Measurements from ENCODE around the gene QPCTL.

Gene QPCTL

DNA sequence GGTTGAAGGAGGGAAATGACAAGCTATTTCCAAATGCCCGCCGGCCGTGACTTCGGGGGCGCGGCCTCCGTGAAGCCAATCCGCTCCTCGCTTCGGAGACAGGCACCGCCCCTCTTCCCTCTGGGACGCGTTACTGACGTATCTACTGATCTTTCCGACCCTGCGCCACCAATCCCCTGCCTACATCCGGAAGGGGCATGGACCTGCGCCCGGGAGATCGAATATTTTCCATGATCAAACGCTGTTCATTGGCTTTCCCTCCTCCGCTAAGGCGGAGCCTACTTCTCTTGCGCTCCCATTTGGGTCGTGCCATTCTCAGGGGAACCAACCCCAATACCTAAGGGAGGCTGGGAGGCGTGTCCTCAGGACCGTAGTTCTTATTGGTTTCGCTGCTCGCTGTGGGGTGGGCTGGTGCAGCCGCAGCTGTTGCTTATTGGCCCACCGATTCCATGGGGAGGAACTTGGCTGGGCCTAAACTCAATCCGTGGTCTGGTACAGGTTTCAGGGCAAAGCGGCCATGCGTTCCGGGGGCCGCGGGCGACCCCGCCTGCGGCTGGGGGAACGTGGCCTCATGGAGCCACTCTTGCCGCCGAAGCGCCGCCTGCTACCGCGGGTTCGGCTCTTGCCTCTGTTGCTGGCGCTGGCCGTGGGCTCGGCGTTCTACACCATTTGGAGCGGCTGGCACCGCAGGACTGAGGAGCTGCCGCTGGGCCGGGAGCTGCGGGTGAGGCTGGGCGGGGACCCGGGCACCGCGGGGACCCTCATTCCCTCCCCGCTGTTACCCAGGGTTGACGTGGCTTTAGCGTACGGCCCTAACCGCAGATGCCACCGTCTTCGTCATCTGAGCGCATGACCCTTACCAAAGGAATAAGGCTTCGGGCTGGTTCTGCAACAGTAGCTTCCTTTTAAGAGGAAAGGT lies at the start of gene QPCTL:
Gene QPCTL, plus strand, starts transcription at position 480 of the 919 bp plus-strand sequence. Its CDS starts 38 bp downstream, at position 518.
- in situ Hi-C loops (cut with MboI; ENCODE audit: low sequenced_read_pairs), result no loop called here

DNA sequence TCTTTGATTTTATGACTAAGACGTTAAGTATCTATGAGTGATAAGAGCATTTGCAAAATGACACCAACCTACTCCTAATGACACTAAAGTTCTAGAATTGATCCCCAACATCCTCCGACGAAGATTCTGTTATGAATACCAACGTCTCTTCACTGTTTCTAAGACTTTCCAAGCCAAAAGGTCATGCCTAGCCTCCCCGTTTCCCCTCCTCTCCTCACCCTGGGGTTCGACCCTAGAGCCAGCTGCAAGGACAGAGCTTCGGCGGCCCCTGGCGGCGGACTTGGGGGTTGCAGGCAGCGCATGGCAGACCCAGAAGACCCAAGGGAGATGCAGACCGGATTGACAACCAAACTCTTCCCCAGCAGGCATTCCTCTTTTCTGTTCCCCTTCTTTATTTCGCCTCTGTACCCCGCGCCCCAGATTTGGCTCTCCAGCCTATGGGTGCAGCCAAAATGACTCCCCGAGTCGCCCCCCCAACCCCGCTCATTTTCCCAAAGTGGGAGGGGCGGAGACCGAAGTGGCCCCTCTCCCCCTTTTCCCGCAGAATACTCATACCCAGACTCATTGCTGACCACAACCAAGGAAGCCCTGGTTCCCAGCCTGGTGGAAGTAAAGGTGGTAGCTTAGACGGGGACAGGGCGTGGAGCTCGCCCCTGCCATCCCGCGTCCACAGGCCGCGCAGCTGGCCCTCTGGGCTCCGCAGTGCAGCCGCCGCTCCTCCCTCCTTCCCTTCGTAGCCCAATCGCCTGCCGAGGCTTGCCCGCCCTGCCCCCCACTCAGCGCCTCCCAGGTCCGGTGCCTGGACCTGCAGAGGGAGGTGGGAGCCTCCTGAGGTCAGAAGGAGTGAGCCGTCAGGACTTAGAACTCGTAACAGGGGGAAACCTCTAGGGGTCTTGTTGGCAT lies 49.2 kb upstream of the QPCTL start:
- in situ Hi-C loops (cut with MboI; ENCODE audit: low sequenced_read_pairs), result no loop called here

DNA sequence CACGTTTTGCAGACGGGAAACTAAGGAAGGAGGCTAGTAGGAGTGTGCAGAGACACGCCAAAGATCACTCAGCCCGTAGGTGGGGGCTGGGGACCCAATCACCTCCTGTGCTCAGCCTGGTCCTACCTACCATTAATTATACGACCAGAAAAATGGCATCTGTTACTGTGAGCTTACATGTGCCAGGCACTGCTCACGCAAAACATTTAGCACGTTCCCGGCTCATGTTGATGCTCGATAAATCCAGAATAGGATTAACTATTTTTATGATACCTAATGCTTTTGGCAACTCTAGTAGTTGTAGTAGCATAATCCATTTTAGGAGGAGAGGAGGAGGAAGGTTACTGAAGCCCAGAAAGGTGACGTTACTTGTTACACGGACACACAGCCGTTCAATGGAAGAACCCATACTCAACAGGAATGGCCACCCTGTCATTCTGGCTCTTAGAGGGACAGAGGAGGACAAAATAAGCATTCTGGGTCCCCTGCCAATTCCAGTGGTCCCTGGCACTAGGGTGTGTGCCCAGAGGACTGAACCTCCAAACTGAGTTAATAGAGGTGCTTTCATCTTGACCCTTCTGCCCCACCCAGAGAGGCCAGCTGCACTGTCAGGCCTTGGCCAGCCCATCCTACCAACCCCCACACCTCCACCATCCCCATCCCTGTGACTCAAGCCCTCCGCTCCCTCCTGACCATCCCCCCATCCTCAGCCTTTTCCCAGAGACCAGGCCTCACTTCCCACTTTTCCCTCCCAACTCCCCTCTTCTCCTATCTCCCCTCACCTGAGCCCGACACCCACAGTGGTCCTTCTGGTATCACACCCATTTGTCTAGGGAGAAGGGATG lies 48.3 kb upstream of the QPCTL start:
- in situ Hi-C loops (cut with MboI; ENCODE audit: low sequenced_read_pairs), result no loop called here

DNA sequence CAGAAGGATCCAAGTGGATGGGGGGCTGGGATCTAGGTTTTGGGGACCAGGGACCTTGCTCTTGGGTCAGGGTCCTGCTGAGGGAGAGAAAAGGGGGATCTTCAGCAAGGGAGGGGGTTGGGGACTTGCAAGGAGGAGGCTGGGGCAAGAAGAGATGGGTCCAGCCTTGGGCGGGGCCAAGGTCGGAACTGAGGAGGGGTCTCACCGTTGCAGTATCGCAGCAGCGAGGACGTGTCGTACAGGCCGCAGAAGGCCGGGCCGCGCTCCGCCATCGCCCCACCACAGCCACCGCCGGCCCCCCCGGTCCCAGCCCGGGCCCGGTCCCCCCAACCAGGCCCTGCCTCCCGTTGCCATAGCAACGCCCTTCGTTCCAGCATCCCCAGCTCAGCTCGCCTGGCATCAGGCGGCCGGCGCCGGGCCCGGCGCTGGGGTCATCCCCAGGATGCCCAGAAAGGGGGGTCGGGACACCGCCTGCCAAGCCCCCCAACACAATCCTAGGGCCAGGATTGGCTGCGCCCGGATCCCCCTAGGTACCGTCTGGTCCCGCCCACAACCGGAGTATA lies 47.3 kb upstream of the QPCTL start:
- in situ Hi-C loops (cut with MboI; ENCODE audit: low sequenced_read_pairs), result no loop called here

DNA sequence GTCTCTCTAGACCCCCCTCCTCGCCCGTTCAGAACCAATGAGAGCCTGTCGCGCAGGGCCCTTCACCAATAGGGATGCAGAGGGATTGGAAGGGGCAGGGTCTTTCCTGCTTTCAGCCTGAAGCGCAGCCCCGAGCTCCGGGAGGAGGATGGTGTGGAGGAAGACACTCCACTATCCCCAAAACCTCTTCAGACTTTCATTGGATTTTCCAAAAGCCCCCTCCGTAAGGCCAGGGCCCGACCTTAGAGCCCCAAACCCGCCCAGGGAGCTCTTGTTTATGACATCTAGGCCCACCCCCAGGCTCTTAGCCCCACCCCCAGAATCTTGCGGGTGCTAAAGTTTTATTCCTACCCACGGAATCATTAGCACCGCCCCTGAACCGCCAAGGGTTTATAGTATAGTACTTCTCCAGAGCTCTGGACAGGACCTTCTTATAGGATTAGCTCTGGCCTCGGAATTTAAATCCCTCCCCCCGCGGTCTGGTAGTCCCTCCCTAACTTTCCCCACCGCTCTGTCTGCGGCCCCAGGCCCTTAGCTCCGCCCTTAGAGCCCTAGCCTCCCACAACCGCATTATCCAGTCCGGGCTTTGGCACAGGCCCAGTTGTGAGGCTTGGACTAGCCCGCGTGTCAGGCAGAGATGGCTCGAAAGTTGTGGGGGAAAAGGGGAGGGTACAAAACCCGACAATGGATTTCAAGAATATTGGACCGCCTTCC lies 46.7 kb upstream of the QPCTL start:
- in situ Hi-C loops (cut with MboI; ENCODE audit: low sequenced_read_pairs), result no loop called here

DNA sequence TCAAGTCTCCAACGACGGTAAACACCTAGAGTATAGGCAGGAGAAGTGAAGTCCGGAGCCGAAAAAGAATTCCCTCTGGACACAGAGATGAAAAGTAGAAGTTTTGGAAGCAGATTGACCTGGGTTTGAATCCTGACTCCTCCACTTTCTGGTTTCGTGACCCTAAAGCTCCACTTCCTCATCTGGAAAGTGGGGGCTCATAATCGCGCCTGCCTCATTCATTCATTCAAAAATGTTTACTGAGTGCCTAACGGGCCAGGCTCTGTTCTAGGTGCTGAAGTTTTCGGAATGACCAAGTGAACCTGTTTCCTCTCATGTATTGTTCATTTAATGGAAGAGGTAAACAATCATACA lies 46.1 kb upstream of the QPCTL start:
- in situ Hi-C loops (cut with MboI; ENCODE audit: low sequenced_read_pairs), result no loop called here

DNA sequence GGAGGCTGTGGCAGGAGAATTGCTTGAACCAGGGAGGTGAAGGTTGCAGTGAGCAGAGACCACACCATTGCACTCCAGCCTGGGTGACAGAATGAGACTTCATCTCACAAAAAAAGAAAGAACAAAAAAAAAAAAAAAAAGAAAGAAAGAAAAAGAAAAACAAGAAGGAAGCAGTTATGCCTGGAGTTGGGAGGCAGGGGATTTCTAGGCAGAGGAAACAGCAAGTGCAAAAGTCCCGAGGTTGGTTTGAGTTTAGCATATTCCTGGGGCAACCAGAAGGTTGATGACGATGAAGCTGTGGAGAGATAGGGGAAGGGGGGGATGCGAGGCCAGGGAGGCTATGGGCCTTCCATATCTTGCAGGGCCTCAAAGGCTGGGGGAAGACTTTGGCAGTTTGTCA lies 41.7 kb upstream of the QPCTL start:
- in situ Hi-C loops (cut with MboI; ENCODE audit: low sequenced_read_pairs), result no loop called here

DNA sequence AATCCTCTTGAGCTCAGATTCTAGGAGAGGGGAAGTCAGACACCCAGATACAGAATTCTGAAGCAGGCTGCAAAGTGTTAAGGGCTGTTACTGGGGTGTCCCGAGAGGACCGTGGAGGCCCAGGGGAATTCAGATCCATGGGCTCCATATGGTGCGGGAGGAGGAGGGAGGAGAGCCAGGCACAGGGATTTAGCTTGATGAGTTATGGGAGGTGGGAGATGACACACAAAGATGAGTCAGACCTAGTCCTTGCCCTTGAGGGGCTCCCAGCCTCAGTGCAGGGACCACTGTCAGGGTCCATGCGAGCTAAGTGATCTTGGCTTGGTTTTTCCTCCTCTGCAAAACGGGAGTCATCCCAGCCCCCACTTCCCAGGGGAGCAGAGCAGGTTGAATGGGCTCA lies 38.8 kb upstream of the QPCTL start:
- in situ Hi-C loops (cut with MboI; ENCODE audit: low sequenced_read_pairs), result no loop called here

DNA sequence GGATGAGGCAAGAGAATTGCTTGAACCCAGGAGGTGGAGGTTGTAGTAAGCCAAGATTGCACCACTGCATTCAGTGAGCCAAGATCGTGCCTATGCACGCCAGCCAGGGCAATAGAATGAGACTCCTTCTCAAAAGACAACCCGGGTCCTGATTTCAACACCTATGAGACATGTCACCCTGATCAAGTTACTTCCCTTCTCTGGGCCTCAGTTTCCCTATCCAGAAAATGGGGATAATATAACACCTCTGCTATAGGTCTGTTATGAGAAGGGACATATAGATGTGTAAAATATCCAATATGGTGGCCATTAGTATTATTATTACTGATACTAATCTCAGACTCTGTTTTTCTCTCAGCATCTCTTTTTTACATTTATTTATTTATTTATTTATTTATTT lies 37.4 kb upstream of the QPCTL start:
- in situ Hi-C loops (cut with MboI; ENCODE audit: low sequenced_read_pairs), result no loop called here

DNA sequence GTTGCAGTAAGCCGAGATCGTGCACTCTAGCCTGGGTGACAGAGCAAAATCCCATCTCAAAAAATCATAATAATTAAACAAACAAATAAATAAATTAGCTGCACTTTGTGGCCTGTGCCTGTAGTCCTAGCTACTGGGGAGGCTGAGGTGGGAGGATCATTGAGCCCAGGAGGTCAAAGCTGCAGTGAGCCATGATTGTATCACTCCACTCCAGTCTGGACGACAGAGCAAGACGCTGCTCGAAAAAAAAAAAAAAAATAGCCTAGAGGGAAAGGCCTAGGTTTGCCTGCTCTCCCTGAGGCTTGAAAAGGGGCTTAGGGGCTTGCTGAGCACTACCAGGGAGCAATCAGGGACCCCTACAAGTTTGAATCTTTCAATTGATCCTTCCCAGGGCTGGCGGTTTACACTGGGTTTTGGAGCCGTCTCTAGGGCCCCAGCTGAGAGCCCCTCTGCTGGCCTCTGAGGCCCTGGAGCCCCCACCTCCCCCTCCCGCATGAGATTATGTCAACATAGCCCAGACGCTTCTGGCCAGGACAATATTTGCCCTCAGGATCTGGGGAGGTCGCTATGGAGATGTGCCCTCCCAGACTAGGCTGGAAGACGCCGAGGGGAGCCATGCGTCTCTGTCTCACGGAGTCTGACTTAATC lies 34.8 kb upstream of the QPCTL start:
- in situ Hi-C loops (cut with MboI; ENCODE audit: low sequenced_read_pairs), result no loop called here

DNA sequence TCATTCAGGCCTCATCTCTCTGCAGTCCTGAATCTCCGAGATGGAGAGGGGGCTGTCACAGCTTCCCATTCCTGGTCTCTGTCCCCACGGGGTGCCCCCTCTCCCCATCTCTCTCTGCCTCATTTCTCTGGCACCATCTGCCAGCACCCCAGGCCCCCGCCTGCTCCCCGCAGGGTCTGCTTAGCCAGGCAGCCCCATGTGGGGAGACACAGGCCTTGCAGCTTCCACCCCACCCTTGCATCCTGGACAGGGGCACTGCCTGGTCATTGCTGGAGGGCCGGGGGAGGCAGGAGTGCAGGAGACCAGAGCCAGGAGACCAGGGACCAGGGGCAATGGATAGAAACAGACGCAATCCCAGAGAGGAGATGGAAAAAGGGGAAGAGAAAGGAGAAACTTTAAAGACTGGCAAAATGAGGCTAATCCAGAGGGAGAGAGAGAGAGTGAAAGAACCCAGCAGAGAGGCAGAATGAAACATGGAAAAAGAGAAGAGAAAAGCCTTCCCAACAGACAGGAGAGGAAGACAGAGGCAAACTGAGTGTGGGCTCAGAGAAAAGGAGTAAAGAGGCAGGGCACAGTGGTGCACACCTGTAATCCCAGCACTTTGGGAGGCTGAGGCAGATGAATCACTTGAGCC lies 33.3 kb upstream of the QPCTL start:
- in situ Hi-C loops (cut with MboI; ENCODE audit: low sequenced_read_pairs), result no loop called here

DNA sequence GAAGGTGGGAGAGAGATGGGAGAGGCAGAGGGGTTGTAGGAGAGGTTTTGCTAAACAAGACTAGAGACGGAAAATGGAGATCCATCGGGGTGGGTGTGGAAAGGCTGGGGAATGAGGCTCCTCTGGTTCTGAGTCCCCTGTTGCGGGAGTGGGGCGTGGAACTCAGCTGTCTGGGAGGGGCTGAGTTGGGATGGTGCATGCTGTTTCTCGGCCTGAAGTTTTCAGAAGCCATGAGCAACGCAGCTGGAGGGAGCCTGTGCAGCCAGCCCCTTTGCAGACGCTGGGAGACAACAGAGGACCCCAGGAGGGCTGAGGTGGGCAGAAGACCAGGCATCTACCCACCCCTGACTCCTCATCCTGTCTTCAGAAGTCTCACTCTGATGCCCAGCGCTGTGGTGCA lies 31.8 kb upstream of the QPCTL start:
- in situ Hi-C loops (cut with MboI; ENCODE audit: low sequenced_read_pairs), result no loop called here

DNA sequence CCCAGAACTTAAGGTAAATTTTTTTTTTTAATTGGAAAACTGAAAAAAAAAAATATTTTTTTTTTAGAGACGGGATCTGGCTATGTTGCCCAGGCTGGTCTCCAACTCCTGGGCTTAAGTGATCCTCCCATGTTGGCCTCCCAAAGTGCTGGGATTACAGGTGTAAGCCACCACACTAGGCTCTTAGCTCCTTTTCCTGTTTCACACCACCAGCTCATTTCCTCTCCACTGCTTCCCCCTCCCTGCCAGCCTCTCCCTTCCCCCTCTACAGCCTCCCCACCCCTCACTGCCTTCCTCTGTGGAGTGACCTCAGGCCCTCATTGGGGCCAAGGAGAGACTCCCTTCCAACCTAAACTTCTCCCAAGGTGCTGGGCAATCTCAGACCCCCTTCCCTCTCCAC lies 28.7 kb upstream of the QPCTL start:
- in situ Hi-C loops (cut with MboI; ENCODE audit: low sequenced_read_pairs), result no loop called here

DNA sequence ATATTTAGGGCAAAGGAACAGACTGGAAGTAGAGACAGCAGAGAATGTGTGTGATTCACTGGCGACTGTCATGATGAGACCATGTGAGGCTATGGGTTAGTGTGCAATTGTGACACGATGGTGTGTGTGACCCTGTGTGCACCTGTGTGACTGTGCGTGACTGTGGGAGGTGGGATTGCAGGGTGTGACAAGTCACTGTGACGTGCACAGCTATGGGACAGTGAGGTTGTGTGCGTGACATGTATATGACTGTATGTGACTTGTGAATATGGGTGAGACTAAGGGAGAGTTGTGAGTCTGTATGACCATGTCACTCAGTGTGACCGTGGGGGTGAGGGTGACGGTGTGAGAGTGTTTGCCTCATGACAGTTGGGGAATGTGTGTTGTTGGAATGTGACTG lies 27.9 kb upstream of the QPCTL start:
- in situ Hi-C loops (cut with MboI; ENCODE audit: low sequenced_read_pairs), result no loop called here

DNA sequence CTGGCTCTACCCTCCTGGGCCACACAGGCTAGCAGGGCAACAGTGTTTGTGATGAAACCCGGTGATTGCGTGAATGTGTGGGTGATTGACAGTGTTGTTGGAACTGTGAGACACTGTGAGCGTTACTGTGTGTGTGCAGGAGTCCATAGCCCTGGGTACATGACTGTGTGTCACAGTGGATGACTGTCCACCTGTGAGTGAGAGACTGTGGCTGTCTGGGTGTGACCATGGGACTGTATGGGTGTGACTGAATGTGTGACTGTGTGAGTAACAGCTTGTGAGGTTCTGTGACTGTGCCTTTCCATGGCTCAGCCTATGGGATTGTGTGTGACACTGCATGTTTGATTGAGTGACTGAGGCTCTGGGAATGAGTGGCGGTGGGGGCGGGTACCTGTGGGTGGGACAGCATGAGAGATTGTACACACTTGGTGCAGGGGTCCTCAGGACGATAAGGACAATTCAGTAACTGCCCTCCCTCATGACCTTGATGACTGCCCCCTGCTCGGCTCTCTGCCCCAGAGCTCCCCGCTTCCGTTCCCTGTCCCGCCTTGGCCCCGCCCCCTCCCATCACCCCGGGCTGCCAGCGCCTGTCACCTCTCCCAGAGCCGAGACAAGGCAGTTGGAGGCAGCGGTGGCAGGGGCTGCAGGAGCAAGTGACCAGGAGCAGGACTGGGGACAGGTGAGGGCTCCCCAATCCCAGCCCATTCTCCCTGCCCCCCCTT lies 24.7 kb upstream of the QPCTL start, which contains the start of gene GIPR:
Gene GIPR, plus strand, starts transcription at position 602 of the 722 bp plus-strand sequence. CDS start 1,300 bp downstream, outside the sequence.
- in situ Hi-C loops (cut with MboI; ENCODE audit: low sequenced_read_pairs), result no loop called here

DNA sequence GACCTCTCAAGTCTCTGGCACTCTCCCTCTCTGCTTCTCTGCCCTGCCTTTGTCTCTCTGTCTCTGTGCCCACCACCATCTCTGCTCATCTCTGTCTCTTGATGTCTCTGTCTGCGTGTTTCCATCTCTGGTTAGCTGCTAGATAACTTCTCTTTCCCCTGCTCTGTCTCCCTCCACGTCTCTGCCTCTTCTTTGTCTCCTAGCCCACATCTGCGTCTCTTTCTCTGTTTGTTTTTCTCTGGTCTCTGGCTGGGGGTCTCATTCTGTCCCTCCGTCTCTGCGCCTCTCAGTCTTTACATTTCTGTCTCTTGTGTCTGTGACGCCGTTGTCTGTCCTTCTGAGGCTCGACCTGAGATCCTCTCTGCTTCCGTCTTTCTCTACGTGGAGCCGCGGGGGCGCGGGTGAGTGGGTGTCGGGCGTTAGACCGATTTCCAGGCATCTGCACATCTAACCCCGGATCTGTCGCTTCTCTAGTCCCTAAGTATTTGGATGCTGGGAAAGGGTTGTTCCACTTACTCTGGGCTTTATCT lies 24.1 kb upstream of the QPCTL start:
- in situ Hi-C loops (cut with MboI; ENCODE audit: low sequenced_read_pairs), result no loop called here

DNA sequence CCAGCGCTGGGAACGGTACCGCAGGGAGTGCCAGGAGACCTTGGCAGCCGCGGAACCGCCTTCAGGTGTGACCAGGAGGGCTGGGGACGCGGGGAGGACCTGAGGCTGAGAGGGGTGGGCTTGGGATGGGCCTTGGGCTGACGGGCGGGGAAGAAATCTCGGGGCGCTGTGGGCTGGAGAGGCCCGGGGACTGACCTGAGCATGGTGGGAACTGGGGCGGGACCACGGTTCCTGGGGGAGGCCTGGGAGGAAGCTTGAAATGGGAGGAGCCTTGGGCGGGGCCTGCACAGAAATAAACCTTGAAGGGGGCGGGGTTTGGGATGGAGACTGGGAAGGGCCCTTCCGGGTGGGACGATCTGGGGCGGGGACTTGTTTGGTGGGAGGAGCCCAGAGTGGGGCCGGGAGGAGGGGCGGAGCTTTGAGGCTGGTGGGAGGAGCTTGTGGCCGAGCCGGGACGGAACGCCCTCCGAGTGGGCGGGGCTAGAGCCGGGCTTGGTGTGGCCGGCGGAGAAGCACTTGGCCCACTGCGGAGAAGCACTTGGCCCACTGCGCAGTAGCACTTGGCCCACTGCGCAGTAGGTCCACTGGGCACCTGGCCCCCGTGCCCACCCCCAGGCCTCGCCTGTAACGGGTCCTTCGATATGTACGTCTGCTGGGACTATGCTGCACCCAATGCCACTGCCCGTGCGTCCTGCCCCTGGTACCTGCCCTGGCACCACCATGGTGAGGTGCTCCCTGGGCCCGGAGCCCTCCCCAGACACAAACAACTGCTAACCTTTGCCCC lies 21.6 kb upstream of the QPCTL start:
- in situ Hi-C loops (cut with MboI; ENCODE audit: low sequenced_read_pairs), result no loop called here
